AG04450 (cell line): Measurements from ENCODE around the gene PLK5. TPM values are rescaled to one million over a fixed set of nuclear protein-coding genes. Genes with fewer than 3 reads are reported as not detected.

Source experiments
- CTCF ChIA-PET: fragments of 300-600, 350-600 bp; formaldehyde crosslinking; extraction: SDS; loops from one replicate; lab custom pipeline; 2022; ENCODE audit warnings: antibody characterized with exemption, inconsistent platforms; lab: Charles Lee
- POLR2A ChIA-PET: fragments of 350-600 bp; formaldehyde crosslinking; extraction: SDS; loops from one replicate; lab custom pipeline; 2021; ENCODE audit warnings: antibody characterized with exemption, inconsistent platforms; lab: Yijun Ruan, JAX
- DNase-seq: peaks from one replicate; pipeline ENCODE4 v3.0.0-alpha.2; 2011; ENCODE audit warnings: low read depth, low spot score
- H3K27ac ChIP-seq: one replicate; pipeline ENCODE4 v1.5.1; 2012; ENCODE audit warnings: low read depth, low read length, control low read depth
- H3K27me3 ChIP-seq: one replicate; pipeline ENCODE4 v1.6.0; 2012; ENCODE audit warnings: low read length; ENCODE audit not compliant: control insufficient read depth, insufficient read depth
- H3K4me3 ChIP-seq: 2 replicates; pipeline ENCODE4 v1.5.1; 2011; ENCODE audit warnings: mild to moderate bottlenecking, low read depth, low read length, control low read depth
- H3K9me3 ChIP-seq: 2 replicates; pipeline ENCODE4 v1.5.1; 2012; ENCODE audit warnings: low read length; ENCODE audit not compliant: control insufficient read depth, insufficient read depth
- polyA plus RNA-seq: library from polyadenylated mRNA; depleted of rRNA; stranded (reverse); fragments of >200 nt; gene quantifications from 2 replicates; pipeline ENCODE4 v1.2.3, GENCODE V29; 2011
- TF ChIP-seq, protein P1 (sequence below): IDR thresholded peaks from 2 replicates; pipeline ENCODE4 v1.5.1; 2011; ENCODE audit warnings: low read depth, low read length, control low read depth, inconsistent platforms

PLK5 gene
- polyA plus RNA-seq, 1 experiment, result not detected

DNA sequence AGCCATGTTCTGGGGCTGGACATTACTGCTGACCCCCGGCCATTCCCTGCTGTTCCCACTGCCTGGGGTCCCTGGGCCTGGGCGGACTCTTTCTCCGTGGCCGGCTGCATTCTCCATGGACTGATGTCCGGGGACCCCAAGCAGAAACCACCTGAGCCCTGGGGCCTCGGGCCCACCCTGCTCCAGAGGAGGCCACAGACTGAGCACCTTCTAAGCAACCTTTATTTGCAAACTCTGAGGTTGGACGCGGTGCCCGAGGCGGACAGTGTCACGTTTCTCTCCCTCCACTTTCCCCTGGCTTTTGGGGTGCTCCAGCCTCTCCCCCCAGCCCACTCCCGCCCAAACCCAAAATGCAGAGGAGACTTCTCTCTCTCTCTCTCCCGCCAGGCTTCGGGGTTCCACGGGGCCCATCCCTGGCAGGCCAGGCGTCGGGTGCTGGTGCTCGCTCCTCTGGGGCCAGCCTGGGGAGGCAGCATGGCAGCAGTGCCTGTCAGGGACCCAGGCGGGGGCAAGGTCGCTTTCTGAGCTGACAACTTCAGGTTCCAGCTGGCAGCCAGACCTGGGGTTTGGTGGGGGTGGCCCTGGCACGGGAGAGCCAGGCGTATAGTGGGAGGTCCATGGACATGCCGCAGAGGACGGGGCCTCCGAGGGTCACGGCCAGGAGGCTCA lies 42.5 kb upstream of the PLK5 start:
- TF ChIP-seq, protein P1, sequence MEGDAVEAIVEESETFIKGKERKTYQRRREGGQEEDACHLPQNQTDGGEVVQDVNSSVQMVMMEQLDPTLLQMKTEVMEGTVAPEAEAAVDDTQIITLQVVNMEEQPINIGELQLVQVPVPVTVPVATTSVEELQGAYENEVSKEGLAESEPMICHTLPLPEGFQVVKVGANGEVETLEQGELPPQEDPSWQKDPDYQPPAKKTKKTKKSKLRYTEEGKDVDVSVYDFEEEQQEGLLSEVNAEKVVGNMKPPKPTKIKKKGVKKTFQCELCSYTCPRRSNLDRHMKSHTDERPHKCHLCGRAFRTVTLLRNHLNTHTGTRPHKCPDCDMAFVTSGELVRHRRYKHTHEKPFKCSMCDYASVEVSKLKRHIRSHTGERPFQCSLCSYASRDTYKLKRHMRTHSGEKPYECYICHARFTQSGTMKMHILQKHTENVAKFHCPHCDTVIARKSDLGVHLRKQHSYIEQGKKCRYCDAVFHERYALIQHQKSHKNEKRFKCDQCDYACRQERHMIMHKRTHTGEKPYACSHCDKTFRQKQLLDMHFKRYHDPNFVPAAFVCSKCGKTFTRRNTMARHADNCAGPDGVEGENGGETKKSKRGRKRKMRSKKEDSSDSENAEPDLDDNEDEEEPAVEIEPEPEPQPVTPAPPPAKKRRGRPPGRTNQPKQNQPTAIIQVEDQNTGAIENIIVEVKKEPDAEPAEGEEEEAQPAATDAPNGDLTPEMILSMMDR, result no peak
- Histone ChIP-seq H3K27ac (no peak overlapping the region), H3K27me3 (no peaks in the 10 kb centered on the region), H3K9me3 (no peaks in the 10 kb centered on the region; the same call in 1 of the 2 replicates), H3K4me3 (no peak overlapping the region)
- ChIA-PET CTCF (no interaction called here), POLR2A (no interaction called here)
- DNase-seq, result no peak

GRCh38 chr19:1481893-1482360 lies 42.0 kb upstream of the PLK5 start:
- TF ChIP-seq, protein P1, result no peak
- H3K27ac ChIP-seq, result no peak overlapping the region
- no peak for DNase-seq
- no peak overlapping the region for H3K4me3 ChIP-seq
- ChIA-PET CTCF (no interaction called here), POLR2A (no interaction called here)
- H3K9me3 ChIP-seq, result no peaks in the 10 kb centered on the region; the same call in 1 of the 2 replicates
- no peaks in the 10 kb centered on the region for H3K27me3 ChIP-seq

- H3K9me3 ChIP-seq, result no peaks in the 10 kb centered on the region; the same call in 1 of the 2 replicates
- no peak for DNase-seq
- ChIA-PET CTCF (no interaction called here), POLR2A (no interaction called here)
- no peak overlapping the region for H3K27ac ChIP-seq
- no peaks in the 10 kb centered on the region for H3K27me3 ChIP-seq
- TF ChIP-seq, protein P1, result no peak
- H3K4me3 ChIP-seq, result no peak overlapping the region
These were observed 41.3 kb upstream of the PLK5 start for GRCh38 chr19:1482361-1483130.

GRCh38 chr19:1483131-1483978 lies 40.5 kb upstream of the PLK5 start:
- no peak overlapping the region for H3K4me3 ChIP-seq
- no peaks in the 10 kb centered on the region for H3K27me3 ChIP-seq
- ChIA-PET CTCF (no interaction called here), POLR2A (no interaction called here)
- DNase-seq, result no peak
- H3K27ac ChIP-seq, result no peak overlapping the region
- no peaks in the 10 kb centered on the region; the same call in 1 of the 2 replicates for H3K9me3 ChIP-seq
- TF ChIP-seq, protein P1, result no peak
